ENCODE measurements around the gene PTPN11. TPM values are rescaled to one million over a fixed set of nuclear protein-coding genes. Genes with fewer than 3 reads are reported as not detected.

The PTPN11 gene
- total and polyA plus RNA-seq, 2 experiments from 2014 or later, result 87.0 to 94.7 TPM

GRCh38 chr12:112537710-112538396, 119.1 kb downstream of the PTPN11 start (continued):
- TF ChIP-seq CTCF (conservative IDR thresholded peaks at IDR 0.05; ENCODE audit: low read depth in 2 of 2) (peak in 1 of 2 experiments; percentile 25; a peak in 2 of 4 replicates), JUNB (IDR thresholded peaks at IDR 0.05; ENCODE audit: unreplicated experiment) (no peak), POLR2AphosphoS5 (IDR thresholded peaks at IDR 0.05; ENCODE audit: low read depth) (no peak)
- TF ChIP-seq, protein P1, sequence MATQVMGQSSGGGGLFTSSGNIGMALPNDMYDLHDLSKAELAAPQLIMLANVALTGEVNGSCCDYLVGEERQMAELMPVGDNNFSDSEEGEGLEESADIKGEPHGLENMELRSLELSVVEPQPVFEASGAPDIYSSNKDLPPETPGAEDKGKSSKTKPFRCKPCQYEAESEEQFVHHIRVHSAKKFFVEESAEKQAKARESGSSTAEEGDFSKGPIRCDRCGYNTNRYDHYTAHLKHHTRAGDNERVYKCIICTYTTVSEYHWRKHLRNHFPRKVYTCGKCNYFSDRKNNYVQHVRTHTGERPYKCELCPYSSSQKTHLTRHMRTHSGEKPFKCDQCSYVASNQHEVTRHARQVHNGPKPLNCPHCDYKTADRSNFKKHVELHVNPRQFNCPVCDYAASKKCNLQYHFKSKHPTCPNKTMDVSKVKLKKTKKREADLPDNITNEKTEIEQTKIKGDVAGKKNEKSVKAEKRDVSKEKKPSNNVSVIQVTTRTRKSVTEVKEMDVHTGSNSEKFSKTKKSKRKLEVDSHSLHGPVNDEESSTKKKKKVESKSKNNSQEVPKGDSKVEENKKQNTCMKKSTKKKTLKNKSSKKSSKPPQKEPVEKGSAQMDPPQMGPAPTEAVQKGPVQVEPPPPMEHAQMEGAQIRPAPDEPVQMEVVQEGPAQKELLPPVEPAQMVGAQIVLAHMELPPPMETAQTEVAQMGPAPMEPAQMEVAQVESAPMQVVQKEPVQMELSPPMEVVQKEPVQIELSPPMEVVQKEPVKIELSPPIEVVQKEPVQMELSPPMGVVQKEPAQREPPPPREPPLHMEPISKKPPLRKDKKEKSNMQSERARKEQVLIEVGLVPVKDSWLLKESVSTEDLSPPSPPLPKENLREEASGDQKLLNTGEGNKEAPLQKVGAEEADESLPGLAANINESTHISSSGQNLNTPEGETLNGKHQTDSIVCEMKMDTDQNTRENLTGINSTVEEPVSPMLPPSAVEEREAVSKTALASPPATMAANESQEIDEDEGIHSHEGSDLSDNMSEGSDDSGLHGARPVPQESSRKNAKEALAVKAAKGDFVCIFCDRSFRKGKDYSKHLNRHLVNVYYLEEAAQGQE (IDR thresholded peaks at IDR 0.05; ENCODE audit: unreplicated experiment), result no peak

GRCh38 chr12:112538740-112539139, 120.0 kb downstream of the PTPN11 start:
- Histone ChIP-seq H4K20me1 (replicated peaks; ENCODE audit: insufficient read depth) (no peaks in the 10 kb centered on the region), H3K36me3 (ENCODE audit: insufficient read depth) (no peaks in the 10 kb centered on the region), H3K79me2 (replicated peaks; ENCODE audit: insufficient read depth) (no peaks in the 10 kb centered on the region), H3F3A (replicated peaks; ENCODE audit: low read depth) (no peaks in the 10 kb centered on the region), H3K4me1 (ENCODE audit: insufficient read depth) (peaks cover 5% of the 10 kb centered on the region; the same call in 1 of the 2 replicates), H2AFZ (no peak overlapping the region), H3K9me2 (ENCODE audit: insufficient read depth) (0 out of 2 replicates have a peak, but pooled peaks cover 6% of the 10 kb centered on the region), H3K4me2 (no peak overlapping the region), H3K4me3 (no peak overlapping the region), H3K27me3 (ENCODE audit: insufficient read depth) (no peaks in the 10 kb centered on the region), H3K27ac (ENCODE audit: low read depth) (0 out of 2 replicates have a peak overlapping the region, but pooled peaks have one; percentile 39)
- Mint-ChIP-seq H3K27me3 (ENCODE audit: insufficient read depth, low read depth, poor library complexity) (peaks cover 12% of the 10 kb centered on the region), H3K9me3 (no peaks in the 10 kb centered on the region), H3K36me3 (ENCODE audit: low read depth) (no peaks in the 10 kb centered on the region), H3K4me1 (peaks cover 10% of the 10 kb centered on the region), H3K27ac (no peak overlapping the region), H3K4me3 (no peak overlapping the region)
- DNase-seq (ENCODE audit: low spot score), result no peak
- TF ChIP-seq, protein P1 (IDR thresholded peaks at IDR 0.05; ENCODE audit: unreplicated experiment), result no peak
- TF ChIP-seq POLR2AphosphoS5 (IDR thresholded peaks at IDR 0.05; ENCODE audit: low read depth) (no peak), JUNB (IDR thresholded peaks at IDR 0.05; ENCODE audit: unreplicated experiment) (no peak), STAT1 (IDR thresholded peaks at IDR 0.05; ENCODE audit: unreplicated experiment) (no peak), ZNF462 (CRISPR knock-in tag; IDR thresholded peaks at IDR 0.05) (no peak), NANOG (IDR thresholded peaks at IDR 0.05; ENCODE audit: borderline replicate concordance) (no peak)
- ATAC-seq, result no peak
